GM10266 (cell line): ENCODE results near the gene PHLPP1.

Experiments used
- DNase-seq: peaks from one replicate; pipeline ENCODE4 v3.0.0; 2012; ENCODE audit errors: extremely low spot score
- TF ChIP-seq, protein P1 (sequence below): IDR thresholded peaks from 2 replicates; pipeline ENCODE4 v1.5.1; 2012; ENCODE audit warnings: mild to moderate bottlenecking, low read depth; ENCODE audit not compliant: control insufficient read depth, insufficient read depth; ENCODE audit errors: missing control alignments

PHLPP1 gene

GRCh38 chr18:62894681-62895390, 179.5 kb downstream of the PHLPP1 start:
- TF ChIP-seq, protein P1, sequence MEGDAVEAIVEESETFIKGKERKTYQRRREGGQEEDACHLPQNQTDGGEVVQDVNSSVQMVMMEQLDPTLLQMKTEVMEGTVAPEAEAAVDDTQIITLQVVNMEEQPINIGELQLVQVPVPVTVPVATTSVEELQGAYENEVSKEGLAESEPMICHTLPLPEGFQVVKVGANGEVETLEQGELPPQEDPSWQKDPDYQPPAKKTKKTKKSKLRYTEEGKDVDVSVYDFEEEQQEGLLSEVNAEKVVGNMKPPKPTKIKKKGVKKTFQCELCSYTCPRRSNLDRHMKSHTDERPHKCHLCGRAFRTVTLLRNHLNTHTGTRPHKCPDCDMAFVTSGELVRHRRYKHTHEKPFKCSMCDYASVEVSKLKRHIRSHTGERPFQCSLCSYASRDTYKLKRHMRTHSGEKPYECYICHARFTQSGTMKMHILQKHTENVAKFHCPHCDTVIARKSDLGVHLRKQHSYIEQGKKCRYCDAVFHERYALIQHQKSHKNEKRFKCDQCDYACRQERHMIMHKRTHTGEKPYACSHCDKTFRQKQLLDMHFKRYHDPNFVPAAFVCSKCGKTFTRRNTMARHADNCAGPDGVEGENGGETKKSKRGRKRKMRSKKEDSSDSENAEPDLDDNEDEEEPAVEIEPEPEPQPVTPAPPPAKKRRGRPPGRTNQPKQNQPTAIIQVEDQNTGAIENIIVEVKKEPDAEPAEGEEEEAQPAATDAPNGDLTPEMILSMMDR = no peak
- DNase-seq = no peak

DNA sequence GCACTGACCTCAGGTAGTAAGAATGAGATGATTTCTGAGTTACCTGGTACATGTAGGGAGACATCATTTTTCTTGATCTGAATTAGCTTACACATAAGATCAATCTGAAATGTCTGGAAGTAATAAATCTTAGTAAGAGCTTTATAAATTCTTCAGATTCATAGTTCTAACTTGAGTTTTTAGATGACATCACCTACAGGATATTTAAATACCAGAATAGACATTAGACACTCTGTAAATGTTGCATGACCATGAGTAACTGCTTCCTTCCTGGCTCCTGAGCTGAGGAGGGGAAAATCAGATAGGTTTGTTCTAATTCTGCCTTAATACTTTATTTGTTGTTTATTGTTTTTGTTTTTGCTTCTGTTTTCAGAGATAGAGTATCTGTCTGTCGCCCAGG, 181.8 kb downstream of the PHLPP1 start:
- TF ChIP-seq, protein P1 = no peak
- no peak for DNase-seq

GRCh38 chr18:62898359-62898758, 183.0 kb downstream of the PHLPP1 start:
- DNase-seq = peak; percentile 27
- TF ChIP-seq, protein P1 = no peak

DNA sequence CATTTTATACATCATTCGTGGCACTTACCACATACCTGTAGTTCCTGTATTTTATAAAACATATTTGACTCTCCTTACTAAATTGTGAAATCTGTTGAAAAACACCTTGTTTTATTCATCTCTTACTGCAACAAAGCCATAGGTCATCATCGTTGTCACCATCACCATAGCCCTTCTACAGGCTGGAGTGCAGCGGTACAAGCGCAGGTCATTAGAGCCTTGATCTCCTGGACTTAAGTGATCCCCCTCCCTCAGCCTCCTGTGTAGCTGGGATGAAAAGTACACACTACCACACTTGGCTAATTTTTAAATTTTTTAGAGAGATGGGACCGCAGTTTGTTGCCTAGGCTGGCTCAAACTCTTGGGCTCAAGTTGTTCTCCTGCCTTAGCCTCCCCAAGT, 184.2 kb downstream of the PHLPP1 start:
- no peak for DNase-seq
- TF ChIP-seq, protein P1 = no peak

DNA sequence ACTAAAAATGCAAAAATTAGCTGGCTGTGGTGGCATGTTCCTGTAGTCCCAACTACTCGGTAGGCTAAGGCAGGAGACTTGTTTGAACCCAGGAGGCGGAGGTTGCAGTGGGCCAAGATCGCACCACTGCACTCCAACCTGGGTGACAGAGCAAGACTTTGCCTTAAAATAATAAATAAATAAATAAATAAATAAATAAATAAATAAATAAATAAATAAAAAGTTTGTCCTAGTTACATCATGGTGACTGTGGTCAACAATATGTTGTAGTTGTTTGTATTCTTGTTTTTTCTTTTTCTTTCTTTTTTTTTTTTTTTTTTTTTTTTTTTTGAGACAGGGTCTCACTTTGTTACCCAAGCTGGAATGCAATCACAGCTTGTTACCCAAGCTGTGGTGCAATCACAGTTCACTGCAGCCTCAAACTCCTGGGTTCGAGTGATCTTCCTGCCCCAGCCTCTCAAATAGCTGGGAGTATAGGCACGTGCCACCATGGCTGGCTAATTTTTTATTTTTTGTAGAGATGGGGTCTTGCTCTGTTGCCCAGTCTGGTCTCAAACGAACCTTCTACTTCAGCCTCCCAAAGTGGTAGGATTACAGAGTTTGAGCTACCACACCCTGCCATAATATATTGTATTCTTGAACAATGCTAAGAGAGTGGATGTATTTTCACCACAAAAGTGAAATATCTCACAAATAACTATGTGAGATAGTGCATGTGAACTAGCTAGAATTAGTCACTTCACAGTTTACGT, 185.0 kb downstream of the PHLPP1 start:
- TF ChIP-seq, protein P1 = no peak
- no peak for DNase-seq

GRCh38 chr18:62902776-62903175, 187.4 kb downstream of the PHLPP1 start:
- TF ChIP-seq, protein P1 = no peak
- DNase-seq = no peak
